GM12874 (cell line): ENCODE results near the gene MYO10.

Source experiments
- CTCF ChIP-seq: IDR thresholded peaks from 2 replicates; pipeline ENCODE4 v1.5.1; 2011; ENCODE audit warnings: low read depth, mild to moderate bottlenecking, control low read depth, low read length, moderate library complexity; ENCODE audit not compliant: insufficient read depth

Gene MYO10

GRCh38 chr5:16975950-16976624, 40.0 kb upstream of the MYO10 start:
- TF ChIP-seq CTCF: no peak

DNA sequence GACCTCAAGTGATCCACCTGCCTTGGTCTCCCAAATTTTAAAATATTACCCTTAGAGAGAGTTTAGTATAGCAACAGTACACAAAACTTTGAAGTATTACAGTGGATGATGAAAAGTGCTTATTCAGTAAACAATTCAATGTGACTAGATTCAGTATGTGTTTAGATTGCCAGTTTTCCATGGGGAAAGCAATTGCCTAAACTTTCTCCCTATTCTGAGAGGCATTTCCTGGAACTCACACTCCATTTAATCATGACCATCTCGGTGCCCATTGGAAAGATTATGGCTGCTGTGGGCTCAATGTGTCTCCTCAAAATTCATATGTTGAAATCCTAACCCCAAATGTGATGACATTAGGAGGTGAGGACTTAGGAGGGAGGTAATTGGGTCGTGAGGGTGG, 38.9 kb upstream of the MYO10 start:
- TF ChIP-seq CTCF: no peak

DNA sequence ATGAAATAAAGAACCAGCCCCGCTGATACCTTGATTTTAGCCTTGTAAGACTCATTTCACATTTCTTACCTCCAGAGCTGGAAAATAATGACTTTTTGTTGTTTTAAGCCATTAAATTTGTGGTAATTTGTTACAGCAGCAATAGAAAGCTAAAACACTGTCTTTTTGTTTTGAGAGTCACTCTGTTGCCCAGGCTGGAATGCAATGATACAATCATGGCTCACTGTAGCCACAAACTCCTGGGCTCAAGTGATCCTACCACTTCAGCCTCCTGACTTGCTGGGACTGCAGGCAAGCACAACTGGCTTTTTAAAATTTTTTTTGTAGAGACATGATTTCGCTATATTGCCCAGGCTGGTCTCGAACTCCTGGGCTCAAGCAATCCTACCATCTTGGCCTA, 34.7 kb upstream of the MYO10 start:
- TF ChIP-seq CTCF: no peak

- TF ChIP-seq CTCF: no peak
Measured at GRCh38 chr5:16970260-16970659, 34.2 kb upstream of the MYO10 start.

DNA sequence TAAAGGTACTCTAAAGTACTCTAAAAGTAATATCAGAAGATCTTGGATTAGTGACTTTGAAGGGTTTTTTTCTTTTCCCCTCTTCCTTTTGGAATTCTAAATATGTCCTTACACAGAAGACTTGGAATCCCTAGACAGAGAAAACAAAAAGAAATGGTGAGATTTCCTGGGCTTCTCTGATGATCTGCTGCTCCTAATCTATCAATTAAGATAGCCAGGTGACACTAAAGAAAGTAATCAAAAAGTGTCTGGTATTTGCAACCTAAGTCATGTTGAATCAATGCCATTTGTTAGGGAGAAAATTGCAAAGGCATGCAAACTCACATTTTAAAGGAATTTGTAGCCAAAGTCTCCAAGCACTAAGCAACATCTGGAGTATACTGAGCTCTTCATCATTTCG, 29.5 kb upstream of the MYO10 start:
- no peak for TF ChIP-seq CTCF

DNA sequence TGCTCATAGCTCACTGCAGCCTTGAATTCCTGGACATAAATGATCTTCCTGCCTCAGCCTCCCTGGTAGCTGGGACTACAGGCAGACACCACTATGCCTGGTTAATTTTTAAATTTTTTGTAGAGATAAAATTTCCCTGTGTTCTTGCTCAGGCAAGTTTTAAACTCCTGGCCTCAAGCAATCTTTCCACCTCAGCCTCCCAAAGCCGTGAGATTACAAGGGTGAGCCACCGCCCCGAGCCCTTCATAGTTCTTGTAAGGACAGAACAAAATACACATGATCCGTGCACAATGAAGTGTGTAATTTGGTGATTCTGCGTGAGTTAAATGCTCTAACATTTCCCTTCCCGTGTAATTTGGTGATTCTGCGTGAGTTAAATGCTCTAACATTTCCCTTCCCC, 27.7 kb upstream of the MYO10 start:
- no peak for TF ChIP-seq CTCF

DNA sequence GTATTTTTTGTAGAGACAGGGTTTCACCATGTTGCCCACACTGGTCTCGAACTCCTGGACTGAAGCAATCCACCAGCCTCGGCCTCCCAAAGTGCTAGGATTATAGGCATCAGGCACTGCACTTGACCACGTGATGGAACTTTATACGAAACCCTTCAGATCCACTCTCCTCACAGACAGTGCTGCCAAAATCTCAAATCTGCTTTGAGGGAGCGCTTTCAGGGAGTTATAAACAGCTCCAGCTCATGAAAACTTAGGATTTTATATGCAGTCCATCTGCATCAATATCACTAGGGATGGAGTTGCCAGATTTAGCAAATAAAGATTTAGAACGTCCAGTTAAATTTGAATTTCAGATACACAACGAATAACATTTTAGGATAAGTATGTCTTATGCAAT, 25.0 kb upstream of the MYO10 start:
- TF ChIP-seq CTCF: no peak
